Effector CD8-positive, alpha-beta T cell (primary cell): Measurements from ENCODE around the gene PAEP.

ENCODE experiments used
- DNase-seq: peaks from one replicate; lab custom pipeline; 2025; lab: John Stamatoyannopoulos, UW

The PAEP gene

DNA sequence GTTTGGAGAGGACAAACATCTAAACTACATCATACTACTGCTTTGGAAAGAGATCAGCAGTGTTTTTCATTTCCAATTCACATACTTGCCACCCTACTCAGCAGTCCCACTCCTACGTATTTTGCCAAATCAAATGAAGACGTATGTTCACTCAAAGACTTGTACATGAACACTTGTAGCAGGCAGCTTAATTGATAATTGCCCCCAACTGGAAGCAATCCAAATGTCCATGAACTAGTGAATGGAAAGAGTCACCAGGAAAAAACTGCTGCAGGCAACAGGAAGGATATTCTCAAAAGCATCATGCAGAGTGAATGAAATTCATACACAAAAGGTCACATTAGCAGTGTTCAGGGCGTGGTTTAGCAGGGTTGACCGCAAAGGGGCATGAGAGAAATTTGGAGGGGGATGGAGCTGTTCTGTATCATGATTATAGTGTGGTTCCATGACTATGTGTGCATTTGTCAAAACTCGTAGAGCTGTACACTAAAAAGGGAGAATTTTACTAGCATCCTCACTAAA is 38.8 kb downstream of the PAEP start:
- DNase-seq = no peak

DNA sequence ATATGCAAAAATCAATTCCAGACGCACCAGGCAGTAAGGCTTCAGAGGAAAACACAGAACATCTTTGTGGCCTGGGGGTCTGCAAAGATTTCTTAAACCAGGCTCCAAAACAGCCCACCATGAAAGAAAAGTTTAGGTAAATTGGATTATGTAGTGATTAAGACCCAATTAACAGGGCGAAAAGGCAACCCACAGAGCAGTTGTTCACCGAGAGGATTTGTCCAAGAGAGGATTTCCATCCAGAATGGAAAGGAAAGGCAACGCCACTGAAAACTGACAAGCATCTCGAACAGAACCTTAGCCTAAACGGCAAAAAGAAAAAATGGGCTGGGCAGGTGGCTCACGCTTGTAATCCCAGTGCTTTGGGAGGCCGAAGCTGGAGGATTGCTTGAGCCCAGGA is 40.4 kb downstream of the PAEP start:
- no peak for DNase-seq

DNA sequence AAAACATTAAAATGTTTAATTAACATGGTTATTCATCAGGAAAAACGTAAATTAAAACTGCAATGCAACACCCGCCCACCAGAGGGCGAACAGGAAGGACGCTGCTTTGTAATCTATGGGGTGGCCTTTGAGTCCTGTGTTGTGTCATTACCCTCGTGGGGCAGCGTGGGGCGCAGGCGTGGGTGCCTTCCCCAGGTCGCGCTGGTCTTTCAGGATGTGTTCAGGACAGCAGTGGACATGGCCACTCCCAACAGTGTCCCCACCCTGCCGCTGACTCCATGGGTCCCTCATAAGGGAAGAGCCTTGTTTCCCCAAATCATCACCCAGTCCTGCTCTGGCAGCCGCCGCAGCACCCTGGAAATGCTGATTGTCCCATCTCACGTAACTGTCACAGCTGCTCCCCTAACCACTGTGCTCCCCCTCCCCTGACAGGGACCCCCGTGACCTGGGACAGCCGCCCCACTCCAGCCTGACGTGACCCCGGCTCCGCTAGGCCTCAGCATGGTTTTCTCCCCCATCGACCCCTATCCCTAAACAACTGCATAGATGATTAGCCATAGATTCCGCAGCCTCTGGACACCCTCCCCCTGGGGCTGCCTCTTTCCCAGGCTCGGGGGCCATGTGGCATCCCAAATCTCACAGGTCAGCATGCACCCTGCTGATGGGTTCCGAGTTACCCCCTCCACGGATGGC is 41.4 kb downstream of the PAEP start:
- peak; percentile 23 for DNase-seq

DNA sequence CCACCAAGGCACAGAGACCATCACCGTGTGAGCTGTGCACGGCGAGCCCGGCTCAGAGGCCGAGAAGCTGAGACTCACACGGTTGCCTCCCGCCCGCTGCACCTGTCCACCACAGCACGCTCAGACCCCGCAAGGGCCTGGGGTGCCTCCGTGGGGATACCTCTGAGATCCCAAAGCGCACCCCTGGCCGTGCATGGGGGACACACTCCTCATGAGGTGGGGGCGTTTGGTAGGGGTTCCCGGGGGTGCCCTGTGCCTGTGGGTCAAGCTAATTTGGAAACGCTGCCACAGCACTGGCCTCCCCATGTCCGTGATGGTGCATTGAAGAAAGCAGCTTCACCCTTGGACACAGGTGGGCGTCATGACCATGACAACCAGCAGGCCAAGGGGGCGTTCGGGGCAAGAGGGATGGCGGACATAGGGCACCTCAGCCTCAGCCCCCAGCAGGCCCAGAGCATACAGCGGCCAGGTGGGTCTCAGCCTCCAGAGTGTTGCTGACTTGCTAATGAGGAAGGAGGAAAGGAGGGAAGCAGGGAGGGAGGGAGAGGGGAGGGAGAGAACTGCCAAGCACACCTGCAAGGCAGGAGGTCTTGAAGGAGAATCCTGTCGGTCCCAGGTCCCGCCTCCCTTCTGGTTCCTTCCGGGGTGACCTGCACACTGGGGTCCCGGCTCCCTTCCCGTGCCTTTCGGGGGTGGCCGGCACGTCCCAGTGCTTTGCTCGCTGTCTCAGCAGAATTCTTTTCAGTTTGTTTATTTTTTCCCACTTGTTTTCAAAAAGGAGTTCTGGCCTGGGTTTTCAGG is 43.1 kb downstream of the PAEP start:
- DNase-seq = no peak

DNA sequence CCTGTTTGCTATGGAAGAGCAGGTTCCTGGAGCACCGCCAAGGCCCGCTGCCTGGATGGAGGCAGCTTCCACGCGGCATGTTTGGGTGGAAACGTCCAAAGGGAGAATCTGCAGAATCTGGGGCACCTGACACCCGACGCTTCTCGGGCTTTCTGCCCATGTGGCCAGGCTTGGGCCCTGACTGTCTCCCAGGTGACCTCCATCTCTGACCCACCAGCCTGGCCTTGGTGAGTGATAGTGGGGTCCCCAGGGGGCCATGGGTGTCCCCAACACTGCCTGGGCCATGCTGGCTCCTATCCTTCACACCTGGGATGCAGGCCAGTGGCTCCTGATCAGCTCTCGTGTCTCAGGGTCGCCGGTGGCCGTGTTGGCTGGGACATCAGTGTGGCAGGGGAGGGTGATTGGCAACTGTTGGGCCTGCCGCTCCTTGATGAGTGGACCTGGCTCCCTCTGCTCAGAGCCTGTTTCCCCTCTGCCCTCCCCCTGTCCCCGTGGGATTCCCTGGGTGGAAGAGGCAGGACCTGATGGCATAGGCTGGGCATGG is 43.8 kb downstream of the PAEP start:
- DNase-seq = no peak

DNA sequence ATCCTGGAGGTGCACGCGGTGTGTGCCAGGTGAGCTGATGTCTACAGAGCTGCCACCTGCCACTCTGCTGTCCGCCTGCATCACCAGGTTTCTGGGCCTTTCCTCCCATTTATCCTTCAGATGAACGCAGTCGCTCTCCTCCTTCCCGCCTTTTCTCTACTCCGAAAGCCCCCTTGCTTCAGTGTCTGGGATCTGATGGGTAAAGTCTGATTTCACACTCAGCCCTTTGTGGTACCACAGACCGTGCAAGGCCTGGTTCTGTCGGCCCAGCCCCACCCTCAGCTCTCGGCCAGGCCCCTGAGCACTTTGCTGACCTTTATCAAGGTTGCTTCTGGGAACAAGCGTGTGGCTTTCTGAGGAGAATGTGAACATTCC is 45.3 kb downstream of the PAEP start:
- DNase-seq = no peak

DNA sequence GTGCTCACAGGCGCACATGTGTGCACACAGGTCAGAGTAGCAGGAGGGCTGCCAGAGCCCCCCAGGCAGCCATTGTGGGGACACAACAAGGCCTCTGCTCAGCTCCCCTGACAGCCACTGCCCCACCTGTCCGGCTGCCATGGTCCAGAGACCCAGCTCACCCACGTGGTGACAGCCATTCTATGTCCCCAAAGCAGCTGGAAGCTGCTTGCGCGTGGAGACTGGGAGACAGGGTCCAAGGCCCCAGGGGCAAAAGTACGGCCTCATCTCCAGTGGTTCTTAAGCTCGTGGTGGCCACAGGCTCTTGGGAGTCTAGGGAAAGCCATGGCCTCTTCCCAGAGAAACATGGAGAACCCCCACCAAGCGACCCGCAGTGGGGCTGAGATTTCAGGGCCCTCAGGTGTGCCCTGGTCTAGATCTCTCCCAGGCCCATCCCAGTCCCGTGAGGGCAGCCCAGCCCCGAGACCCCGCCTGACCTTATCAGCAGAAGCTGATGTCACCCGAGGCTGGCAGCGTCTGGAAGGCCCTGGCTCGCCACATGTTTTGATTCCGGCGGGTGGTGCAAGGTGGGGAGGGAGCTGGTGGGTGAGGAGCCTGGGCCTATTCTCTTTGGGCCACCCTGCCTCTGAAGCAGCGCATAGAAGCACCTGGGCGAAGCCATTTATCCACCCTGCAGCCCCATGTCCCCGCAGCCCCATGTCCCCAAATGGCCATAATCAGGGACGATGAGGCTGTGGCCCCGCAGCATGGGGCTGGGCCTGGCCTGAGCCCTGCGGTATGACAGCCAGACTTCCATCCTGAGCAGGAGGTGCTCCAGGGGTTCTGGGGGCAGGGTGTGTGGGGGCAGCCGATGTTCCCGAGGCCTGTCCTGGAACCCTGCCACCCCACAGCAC is 46.1 kb downstream of the PAEP start:
- DNase-seq = no peak

DNA sequence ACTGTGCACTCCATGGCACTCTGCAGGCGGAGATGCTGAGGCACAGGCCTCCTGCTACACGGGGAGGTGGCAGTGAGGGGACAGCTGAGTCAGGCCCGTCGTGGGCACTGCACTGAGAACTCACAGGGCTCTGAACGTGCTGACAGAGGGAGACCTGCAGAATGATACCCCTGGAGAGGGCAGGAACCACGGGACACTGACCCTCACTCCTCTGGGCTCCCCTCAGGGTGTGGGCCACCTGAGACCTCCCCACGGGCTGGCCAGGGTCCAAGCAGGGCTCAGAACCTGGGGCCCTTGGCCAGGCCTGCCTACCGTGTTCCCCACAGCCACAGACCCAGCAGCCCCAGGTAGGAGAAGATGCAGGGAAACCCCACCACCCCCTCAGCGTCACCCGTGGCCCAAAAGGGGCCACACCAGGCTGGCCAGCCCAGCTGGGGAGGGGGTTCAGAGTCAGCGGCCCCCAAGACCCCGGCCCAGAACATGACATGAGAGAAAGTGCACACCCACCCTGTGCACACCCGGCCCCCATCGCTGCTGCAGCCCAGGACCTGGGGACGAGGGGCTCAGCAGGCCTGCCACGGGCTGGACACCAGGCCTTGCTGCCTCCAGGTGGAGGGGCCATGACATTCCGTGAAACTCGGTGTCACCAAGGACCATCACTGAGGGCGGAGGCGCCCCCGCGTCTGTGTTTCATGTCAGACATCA is 46.9 kb downstream of the PAEP start:
- DNase-seq = no peak

DNA sequence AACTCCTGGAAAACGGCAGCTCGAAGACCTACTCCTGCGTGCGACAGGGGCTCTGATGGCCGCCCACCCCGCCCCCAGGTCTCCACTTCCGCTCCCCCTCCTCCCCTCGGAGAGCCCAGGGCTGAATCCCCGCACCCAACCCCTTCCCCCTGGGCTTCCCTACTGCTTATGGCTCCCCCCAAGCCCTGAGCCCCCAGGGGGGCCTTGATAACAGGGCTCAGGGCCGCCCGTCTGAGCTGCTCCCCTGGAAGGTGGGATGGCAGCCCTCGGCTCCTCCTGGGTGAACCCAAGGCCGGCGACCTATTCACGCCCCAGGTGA is 47.4 kb downstream of the PAEP start:
- DNase-seq = no peak

DNA sequence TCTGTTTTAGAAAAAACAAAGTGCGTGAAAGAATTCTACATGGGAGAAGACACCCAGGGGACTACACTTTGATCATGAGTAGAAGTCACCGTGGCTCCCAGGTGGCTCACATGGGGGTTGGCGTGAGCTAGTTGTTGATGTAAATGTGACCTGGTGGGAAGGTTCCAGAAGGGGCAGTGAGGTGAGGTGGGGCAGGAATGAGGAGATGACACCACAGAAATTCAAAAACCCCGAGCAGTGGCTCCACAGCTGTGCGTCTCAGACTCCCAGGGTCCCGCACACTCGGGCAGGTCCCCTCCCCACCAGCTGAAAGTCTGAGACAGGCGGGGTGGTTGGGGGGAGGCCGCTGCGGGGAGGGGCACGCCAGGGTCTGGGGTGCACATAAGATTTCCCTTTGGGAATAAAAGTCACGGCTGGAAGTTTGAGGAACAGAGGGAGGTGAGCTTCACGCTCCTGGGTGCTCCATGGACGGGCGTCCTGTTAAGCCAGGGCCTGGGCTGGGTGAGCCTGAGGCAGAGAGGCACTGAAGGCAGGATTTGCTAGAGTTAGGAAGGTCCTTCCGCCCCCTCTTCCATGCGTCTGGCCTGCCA is 47.9 kb downstream of the PAEP start:
- no peak for DNase-seq

DNA sequence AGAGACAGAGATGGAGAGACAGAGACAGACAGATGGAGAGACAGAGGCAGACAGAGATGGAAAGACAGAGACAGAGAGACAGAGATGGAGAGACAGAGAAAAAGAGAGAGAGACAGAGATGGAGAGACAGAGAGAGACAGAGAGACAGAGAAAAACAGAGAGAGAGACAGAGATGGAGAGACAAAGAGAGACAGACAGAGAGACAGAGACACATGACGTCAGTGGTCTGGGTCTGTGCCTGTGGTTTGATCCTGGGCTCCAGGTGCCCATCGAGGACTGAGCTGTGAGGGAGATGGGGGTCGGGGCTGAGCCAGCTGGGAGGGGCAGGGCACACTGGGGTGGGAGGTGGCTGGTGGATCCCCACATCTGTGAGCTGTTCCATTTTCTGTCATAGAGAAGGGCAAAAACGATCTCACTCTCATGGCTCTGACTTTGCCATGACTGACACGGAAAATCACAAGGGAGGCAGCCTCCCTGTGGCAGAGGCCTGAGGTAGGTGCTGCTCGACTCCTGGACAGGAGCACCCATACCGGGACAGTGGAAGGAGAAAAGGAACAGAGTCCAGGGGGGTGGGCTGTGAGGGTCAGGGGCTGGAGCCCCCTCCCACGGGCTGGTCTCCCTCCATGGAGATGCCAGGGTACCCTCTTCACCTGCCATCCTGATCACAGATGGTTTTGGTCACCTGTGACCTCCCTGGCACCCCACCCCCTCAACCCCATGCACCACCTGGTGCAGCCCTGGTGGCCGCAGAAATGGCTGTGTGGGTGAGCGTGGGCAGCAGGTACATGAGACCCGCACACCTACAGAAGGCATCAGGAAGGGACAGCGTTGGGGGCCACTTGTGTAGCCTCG is 49.0 kb downstream of the PAEP start:
- DNase-seq = no peak

DNA sequence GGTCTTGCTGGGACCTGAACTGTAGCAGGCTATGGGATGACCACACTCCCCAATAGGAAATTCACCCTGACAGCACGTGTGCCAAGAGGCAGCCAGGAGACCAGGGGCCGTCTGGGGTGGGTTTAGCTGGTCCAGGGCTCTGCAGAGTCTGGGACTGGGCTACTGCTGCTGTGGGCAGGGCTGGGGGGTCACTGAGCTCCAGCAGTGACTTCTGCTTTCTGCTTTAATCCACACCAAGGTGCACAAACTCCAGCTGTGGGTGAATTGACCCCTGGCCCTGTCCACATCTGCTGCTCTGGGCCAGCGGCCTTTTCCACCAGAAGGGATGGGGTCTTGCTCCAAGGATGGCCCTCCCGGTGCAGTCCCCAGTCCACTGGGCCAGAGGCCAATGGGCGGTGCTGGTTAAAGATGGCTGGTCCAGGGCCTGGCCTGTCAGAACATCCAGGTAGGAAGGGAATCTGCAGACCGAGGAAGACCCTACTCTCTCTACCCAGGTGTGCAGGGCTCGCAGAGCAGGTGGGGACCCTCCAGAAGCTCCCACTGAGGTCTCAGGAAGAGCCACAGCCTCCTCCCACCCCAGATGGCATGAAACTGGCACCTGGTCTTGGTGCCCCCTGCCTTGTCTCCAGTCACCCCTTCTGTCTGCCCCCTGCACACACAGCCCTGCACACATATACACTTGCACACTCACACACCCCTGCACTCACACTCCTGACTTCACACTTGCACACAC is 49.8 kb downstream of the PAEP start:
- no peak for DNase-seq

DNA sequence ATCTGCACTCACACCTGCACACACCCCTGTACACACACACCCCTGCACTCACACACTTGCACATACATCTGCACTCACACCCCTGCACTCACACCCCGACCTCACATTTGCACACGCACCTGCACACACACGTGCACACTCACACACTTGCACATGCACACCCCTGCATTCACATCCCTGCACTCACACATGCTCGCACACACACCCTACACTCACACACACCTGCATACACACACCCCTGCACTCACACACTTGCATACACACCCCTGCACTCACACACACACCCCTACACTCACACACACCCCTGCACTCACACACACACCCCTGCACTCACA is 50.3 kb downstream of the PAEP start:
- DNase-seq = no peak

DNA sequence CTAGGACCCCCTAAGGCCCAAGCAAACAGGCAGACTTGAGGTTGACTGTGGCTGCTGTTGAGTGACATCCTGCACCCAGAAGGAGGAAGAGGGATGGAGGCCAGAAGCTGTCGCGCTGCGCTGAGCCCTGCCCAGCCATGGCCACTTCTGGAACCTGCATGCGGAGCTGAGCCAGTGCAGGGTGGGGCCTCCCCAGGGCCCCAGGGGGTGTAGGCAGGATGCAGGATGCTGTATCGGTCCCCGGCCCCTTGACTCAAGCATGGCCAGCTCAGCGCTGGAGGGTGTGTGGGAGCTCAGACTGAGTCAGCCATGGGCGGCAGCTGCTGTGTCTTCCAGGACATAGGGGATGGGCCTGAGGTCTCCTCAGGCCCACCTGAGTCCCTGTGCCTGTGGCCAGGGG is 50.9 kb downstream of the PAEP start:
- no peak for DNase-seq

DNA sequence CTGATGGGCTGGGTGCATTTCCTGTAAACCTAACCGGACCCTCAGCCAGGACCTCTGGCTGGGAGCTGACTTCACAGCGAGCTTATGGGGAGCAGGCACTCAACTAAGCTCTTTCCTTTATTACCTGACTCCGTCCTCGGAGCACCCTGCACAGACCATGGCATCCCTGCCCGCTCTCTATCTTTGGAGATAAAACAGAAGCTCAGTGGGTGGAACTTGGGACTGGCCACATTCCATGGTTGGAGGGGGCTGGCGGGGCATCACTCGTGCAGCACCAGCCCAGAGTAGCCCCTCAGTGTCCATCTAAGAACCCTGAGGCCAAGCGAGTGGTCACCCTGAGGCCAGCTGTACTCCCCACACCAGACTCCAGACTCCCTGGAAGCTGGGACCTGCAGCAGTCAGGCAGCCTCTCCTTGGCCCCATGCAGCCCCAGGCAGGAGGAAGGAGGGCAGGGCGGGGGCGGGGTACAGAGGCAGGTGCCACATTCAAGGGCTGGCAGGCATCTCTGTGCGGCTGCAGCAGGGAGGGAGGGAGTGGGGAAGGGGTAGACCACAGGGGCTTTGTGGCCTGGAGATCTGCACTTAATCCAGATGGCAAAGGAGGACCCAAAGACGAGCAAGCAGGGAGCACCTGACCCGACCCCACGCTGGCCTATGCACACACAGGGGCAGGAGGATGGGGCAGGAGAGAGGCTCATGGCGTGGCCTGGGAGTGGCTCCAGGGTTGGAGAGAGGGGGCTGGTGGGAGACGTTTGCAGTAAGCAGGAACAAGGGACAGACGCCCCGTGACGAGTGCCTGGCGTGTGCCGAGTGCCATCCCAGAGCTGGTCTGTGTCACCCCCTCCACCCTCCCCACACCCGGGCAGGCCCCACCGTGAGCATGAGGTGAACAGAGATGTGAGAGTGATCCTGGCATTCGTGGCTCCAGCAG is 51.7 kb downstream of the PAEP start:
- DNase-seq = no peak

DNA sequence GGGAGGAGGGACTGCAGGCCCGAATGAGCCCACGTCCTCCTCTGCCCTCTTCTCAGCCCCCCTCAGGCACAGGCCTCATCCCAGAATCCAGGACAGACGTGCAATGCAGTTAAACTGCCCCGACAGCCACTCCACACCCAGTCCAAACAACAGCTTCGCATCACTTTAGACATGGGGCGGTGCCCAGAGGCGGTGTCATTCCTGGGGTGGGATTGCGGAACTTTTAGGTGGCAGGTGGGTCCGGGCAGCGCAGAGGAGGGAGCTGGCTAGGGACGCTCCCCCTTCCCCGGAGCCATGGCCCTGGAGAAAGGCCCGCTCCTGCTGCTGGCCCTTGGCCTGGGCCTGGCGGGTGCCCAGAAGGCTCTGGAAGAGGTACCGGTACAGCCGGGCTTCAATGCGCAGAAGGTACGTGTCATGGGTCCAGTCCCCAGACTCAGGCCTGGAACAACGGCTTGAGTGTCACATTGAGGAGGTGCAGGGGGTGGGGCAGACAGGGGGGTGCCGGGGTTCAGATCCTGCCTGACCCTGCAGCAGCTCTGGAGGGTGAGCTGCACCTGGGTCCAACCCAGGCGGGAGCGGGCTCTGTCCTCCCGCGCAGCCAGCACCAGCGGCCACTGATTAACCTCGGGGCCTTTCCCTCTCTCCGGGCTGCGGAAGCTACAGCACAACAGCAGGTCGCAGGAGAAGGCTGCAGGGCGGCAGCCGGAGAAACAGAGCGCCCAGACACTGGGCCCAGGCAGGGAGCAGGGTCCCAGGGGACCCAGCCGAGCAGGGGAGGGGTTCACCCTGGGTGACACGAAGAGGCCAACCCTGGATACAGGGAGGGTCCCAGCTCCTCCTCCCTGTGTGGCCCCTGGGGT is 52.6 kb downstream of the PAEP start:
- DNase-seq = no peak

DNA sequence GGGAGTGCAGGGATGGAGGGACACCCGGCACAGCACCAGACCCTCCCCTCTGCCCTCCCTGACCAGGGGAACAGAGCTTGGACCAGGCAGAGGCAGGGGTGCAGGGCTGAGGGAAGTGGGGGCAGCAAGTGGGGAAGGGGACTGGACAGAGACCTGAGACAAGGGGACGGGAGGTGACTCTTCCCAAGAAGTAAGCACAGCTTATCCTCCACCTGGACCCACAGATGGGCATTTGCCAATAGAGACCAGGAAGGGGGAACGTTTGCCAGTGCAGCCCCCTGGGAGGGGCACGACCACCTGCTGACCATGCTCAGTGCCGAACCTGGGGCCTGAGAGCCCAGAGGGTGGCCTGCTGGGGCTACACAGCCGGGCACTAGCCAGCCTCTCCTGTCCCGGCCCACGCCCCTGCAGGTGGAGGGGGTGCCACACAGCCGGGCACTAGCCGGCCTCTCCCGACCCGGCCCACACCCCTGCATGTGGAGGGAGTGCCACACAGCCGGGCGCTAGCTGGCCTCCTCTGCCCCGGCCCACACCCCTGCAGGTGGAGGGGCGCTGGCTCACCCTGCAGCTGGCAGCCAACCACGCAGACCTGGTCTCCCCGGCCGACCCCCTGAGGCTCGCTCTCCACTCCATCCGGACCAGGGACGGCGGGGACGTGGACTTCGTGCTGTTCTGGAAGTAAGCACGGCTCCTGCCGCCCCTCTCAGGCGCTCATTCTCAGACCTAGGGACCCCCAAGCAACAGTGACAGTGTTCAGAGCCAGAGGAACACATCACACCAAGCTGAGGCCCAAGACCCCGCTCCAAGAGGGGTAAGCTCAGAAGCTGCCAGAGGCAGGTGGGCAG is 53.5 kb downstream of the PAEP start:
- DNase-seq = no peak
